Loucy (cell line): Measurements from ENCODE around the gene APOM.

Experiments used
- H2AFZ ChIP-seq: fragments of 200-600 bp; sonication (generic); 2 replicates; pipeline ENCODE4 v1.6.0; 2016; ENCODE audit warnings: antibody characterized with exemption, mild to moderate bottlenecking, low read length, moderate library complexity
- H3F3A ChIP-seq: fragments of 200-600 bp; 2 replicates; pipeline ENCODE4 v1.6.0; 2016; ENCODE audit warnings: antibody characterized with exemption, low read depth, mild to moderate bottlenecking
- H3K27me3 ChIP-seq: fragments of 200-600 bp; sonication (generic); 2 replicates; pipeline ENCODE4 v1.6.1; 2014; ENCODE audit warnings: low read length, mild to moderate bottlenecking; ENCODE audit not compliant: insufficient read depth, poor library complexity, severe bottlenecking
- H3K36me3 ChIP-seq: fragments of 200-600 bp; sonication (generic); 2 replicates; pipeline ENCODE4 v1.6.1; 2016; ENCODE audit warnings: low read length; ENCODE audit not compliant: insufficient read depth
- H3K4me1 ChIP-seq: fragments of 200-600 bp; sonication (generic); 2 replicates; pipeline ENCODE4 v1.5.1; 2014; ENCODE audit warnings: low read length, mild to moderate bottlenecking; ENCODE audit not compliant: insufficient read depth, poor library complexity, severe bottlenecking
- H3K4me2 ChIP-seq: fragments of 200-600 bp; sonication (generic); 2 replicates; pipeline ENCODE4 v1.6.0; 2014; ENCODE audit warnings: antibody characterized with exemption, low read length, low read depth, mild to moderate bottlenecking; ENCODE audit not compliant: poor library complexity, severe bottlenecking
- H3K4me3 ChIP-seq: fragments of 200-600 bp; sonication (generic); 2 replicates; pipeline ENCODE4 v1.5.1; 2014; ENCODE audit warnings: low read length, mild to moderate bottlenecking, mixed read lengths; ENCODE audit not compliant: poor library complexity, severe bottlenecking
- H3K79me2 ChIP-seq: fragments of 200-600 bp; sonication (generic); 2 replicates; pipeline ENCODE4 v1.6.1; 2014; ENCODE audit warnings: low read length; ENCODE audit not compliant: insufficient read depth
- H3K9ac ChIP-seq: fragments of 200-600 bp; sonication (generic); 2 replicates; pipeline ENCODE4 v1.6.0; 2014; ENCODE audit warnings: mild to moderate bottlenecking, low read depth, low read length, moderate library complexity; ENCODE audit not compliant: poor library complexity, severe bottlenecking
- H3K9me2 ChIP-seq: fragments of 200-600 bp; sonication (generic); replicated peaks from 2 replicates; pipeline ENCODE4 v1.6.1; 2016; ENCODE audit warnings: low read depth, low read length, mixed read lengths
- H3K9me3 ChIP-seq: fragments of 200-600 bp; sonication (generic); 2 replicates; pipeline ENCODE4 v1.6.1; 2014; ENCODE audit warnings: mild to moderate bottlenecking, antibody characterized with exemption, low read length, low read depth; ENCODE audit not compliant: insufficient read depth
- H4K20me1 ChIP-seq: fragments of 200-600 bp; sonication (generic); 2 replicates; pipeline ENCODE4 v1.6.0; 2014; ENCODE audit warnings: antibody characterized with exemption, low read length, mild to moderate bottlenecking; ENCODE audit not compliant: insufficient read depth, poor library complexity, severe bottlenecking
- CTCF ChIP-seq: fragments of 200-600 bp; sonication (generic); conservative IDR thresholded peaks from 2 replicates; pipeline ENCODE4 v1.5.1; 2014; ENCODE audit warnings: mild to moderate bottlenecking, antibody characterized with exemption, low read length
- EZH2phosphoT487 ChIP-seq: fragments of 200-600 bp; IDR thresholded peaks from 2 replicates; pipeline ENCODE4 v1.6.1; 2018; ENCODE audit warnings: antibody characterized with exemption, mild to moderate bottlenecking, moderate library complexity, borderline replicate concordance

The APOM gene

GRCh38 chr6:31691564-31692108 is 35.9 kb downstream of the APOM start:
- Histone ChIP-seq H3K4me1 (no peaks in the 10 kb centered on the region), H3K9ac (no peak overlapping the region), H3K27me3 (no peaks in the 10 kb centered on the region), H3K9me3 (no peaks in the 10 kb centered on the region), H3K36me3 (peaks cover 87% of the 10 kb centered on the region; the same call in 1 of the 2 replicates), H3K9me2 (no peaks in the 10 kb centered on the region), H3F3A (no peaks in the 10 kb centered on the region), H3K79me2 (no peaks in the 10 kb centered on the region), H3K4me3 (no peak overlapping the region), H4K20me1 (no peaks in the 10 kb centered on the region), H3K4me2 (no peak overlapping the region), H2AFZ (no peak overlapping the region)
- TF ChIP-seq EZH2phosphoT487 (no peak), CTCF (no peak)

- H3K36me3 ChIP-seq = peaks cover 83% of the 10 kb centered on the region; the same call in 1 of the 2 replicates
- H3K9me2 ChIP-seq = no peaks in the 10 kb centered on the region
Observed at GRCh38 chr6:31692353-31692752, 36.7 kb downstream of the APOM start.

GRCh38 chr6:31692886-31693285 is 37.2 kb downstream of the APOM start:
- no peaks in the 10 kb centered on the region for H3K9me2 ChIP-seq
- no peak overlapping the region for H3K4me2 ChIP-seq
- TF ChIP-seq EZH2phosphoT487 = no peak
- no peak for TF ChIP-seq CTCF
- no peaks in the 10 kb centered on the region for H3F3A ChIP-seq
- H3K4me1 ChIP-seq = peaks cover 3% of the 10 kb centered on the region
- H3K9ac ChIP-seq = no peak overlapping the region
- no peaks in the 10 kb centered on the region for H3K9me3 ChIP-seq
- peaks cover 78% of the 10 kb centered on the region; the same call in 1 of the 2 replicates for H3K36me3 ChIP-seq
- H2AFZ ChIP-seq = no peak overlapping the region
- H3K27me3 ChIP-seq = no peaks in the 10 kb centered on the region
- H3K4me3 ChIP-seq = no peak overlapping the region
- H3K79me2 ChIP-seq = 0 out of 2 replicates have a peak, but pooled peaks cover 5% of the 10 kb centered on the region
- no peaks in the 10 kb centered on the region for H4K20me1 ChIP-seq

More at GRCh38 chr6:31692353-31692752, 36.7 kb downstream of the APOM start:
- Histone ChIP-seq H3K4me2 (no peak overlapping the region), H3F3A (no peaks in the 10 kb centered on the region), H3K4me1 (no peaks in the 10 kb centered on the region), H3K27me3 (no peaks in the 10 kb centered on the region), H3K9ac (no peak overlapping the region), H3K4me3 (no peak overlapping the region), H2AFZ (no peak overlapping the region), H3K79me2 (no peaks in the 10 kb centered on the region), H3K9me3 (no peaks in the 10 kb centered on the region), H4K20me1 (no peaks in the 10 kb centered on the region)
- TF ChIP-seq CTCF (no peak), EZH2phosphoT487 (no peak)
